Left cardiac atrium (tissue), 4 donors: ENCODE measurements around the gene MRPL36. TPM values are rescaled to one million over a fixed set of nuclear protein-coding genes. Genes with fewer than 3 reads are reported as not detected.
A peak's percentile ranks its signal among the peaks of the same experiment; 100 is the strongest.
"Not testable (repeated sequence)": the region's sequence is repeated elsewhere in the genome, so short reads cannot be mapped to it uniquely, and the experiment has no call there.

ENCODE experiments used
- ATAC-seq, 2 donors: fragments of 200-7000 bp; cut with Tn5 transposase; one replicate each; pipeline ENCODE4 v1.9.1; 2020; ENCODE audit warnings: mild to moderate bottlenecking in 2 of 2, moderate library complexity in 2 of 2
- DNase-seq: peaks from one replicate; pipeline ENCODE4 v3.0.0-alpha.2; 2020
- intact Hi-C, 2 donors: fragments of 100-400 bp; cut with DNase I; formaldehyde crosslinking; loops; one replicate each; pipeline versions ENCODE4 v1.14.1 to v1.15.1; 2022 to 2023
- total RNA-seq, 2 donors: library from RNA; stranded (reverse); fragmentation: NEBNext Ultra II Directional; extraction: Animal tissue kit (Norgen Biotek cat#: 25700); gene quantifications; one replicate each; pipeline ENCODE4 v1.2.1, GENCODE V29; 2021
- donor health status: DM: no; HTN: yes; CAD: no.
- donor health status: DM: no; HTN: yes; CAD: no; lungs with severe emphysema.
- donor health status: DM: yes; HTN: yes; CAD: no.
- donor health status: Dilated cardiomyopathy.

The MRPL36 gene
- total RNA-seq, 2 donors from 2014 or later = 47.3 to 50.9 TPM

DNA sequence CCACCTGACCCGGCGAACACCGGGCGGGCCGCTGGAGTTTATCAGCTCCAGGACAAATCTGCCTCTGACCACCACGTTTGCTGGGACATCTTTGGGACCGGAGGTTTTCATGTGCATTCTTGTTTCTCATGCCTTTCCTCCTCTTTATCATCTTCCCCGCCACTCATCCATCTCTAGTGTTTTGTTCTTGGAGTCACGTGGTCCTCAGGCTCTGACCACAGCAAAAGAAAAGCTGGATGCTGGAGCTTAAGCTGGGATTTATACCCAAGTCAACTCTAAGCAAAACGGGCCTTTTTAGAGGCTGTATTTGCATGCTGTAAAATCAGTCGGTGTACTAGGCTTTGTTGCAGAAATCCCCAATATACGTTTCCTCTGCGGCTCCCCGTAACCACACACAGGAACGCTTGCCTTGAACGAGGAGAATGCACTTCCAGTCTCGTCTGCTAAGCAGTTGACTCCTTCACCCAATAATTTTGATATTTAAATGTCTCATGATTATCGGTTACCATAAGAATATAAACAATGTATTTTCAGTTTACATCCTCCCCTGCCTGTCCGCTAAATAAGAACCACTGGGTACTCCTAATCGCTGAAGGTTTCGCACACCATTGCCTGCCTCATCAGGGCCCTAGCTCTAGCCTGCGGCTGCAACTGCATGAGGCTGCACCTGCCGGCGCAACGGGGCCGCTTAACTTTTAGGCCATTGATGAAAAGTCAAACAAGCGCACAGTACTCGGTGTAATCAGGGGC lies 1.0 kb upstream of the MRPL36 start:
- DNase-seq = no peak
- intact Hi-C loops = loop anchor here in 1 of 2 donors (5.0 kb wide), 1 partner anchor 147 kb away; no protein-coding TSS in a partner anchor

DNA sequence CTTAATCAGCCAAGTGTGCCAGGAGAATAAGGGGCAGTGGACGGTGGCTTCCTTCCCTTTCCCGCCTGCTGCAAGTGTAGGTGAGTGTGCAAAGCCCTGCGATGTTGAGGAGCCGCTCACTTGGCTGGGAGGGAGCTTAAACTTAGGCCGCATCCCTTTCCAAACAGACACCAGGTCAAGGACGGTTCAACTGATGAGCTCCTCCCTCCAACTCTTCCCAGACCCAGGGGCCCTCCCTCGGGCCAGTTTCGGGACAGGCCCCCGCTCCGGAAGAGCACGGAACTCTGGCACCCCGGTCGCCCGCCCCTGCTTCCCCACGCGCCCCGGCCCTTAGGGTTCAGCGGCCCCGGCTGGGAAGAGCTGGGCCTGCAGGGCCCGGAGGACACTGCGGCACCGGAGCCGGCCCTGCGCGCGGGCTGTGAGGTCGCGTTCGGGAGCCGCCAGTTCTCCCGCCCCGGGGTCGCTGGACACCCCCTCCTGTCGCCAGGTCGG lies 481 bp downstream of the MRPL36 start:
- intact Hi-C loops = no loop called here
- peak; percentile 25 to 30 for ATAC-seq
- DNase-seq = no peak

More for the DNA sequence above, 1.0 kb upstream of the MRPL36 start:
- peak; percentile 32 to 42 for ATAC-seq

GRCh38 chr5:1798589-1798988 lies 1.0 kb downstream of the MRPL36 start:
- ATAC-seq, intact Hi-C loops, DNase-seq: not testable (repeated sequence)

DNA sequence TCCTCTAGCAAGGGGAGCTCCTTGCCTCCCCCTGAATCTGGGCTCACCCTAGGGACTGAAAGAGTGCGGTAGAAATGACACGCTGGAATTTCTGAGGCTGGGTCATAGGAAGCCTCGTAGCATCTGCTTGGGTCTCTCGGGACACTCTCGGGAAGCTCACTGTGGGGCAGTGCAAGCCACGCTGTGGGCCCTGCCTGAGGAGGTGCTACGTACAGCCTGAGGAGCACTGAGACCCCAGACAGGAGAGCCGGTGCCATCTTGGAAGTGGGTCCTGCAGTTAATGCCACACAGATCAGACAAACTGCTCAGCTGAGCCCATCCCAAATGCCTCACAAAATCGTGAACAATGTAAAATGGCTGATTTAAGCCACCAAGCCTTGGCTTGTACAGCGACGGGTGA lies 1.8 kb downstream of the MRPL36 start:
- intact Hi-C loops = no loop called here
- no peak for DNase-seq
- no peak for ATAC-seq

- DNase-seq (no peak), ATAC-seq (no peak)
- intact Hi-C loops = no loop called here
Measured at GRCh38 chr5:1797103-1797800, 2.4 kb downstream of the MRPL36 start.

- DNase-seq (no peak), ATAC-seq (no peak)
- intact Hi-C loops = no loop called here
Measured at GRCh38 chr5:1796371-1797102, 3.1 kb downstream of the MRPL36 start.

- intact Hi-C loops = no loop called here
- ATAC-seq (no peak), DNase-seq (no peak)
Measured at GRCh38 chr5:1795931-1796330, 3.7 kb downstream of the MRPL36 start.

DNA sequence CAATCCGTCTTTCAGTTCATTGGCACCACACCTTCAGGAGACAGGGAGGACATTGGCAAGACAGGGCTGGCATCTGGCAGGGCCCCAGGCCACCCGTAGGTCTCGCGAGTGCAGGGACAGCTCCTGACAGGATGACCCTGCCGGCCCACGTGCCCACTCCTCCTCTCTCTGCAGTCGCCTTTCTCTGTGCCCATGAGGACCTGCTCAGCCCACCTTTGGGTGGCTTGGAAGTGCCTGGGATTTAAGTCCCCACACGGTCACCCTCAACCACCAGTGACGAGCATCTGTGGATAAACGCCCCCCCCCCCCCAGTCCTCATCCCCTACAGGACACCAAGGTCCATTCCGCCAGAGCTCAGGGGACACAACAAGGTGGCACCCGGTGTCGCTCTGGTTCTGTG lies 4.1 kb downstream of the MRPL36 start:
- ATAC-seq (no peak), DNase-seq (no peak)
- intact Hi-C loops = no loop called here

DNA sequence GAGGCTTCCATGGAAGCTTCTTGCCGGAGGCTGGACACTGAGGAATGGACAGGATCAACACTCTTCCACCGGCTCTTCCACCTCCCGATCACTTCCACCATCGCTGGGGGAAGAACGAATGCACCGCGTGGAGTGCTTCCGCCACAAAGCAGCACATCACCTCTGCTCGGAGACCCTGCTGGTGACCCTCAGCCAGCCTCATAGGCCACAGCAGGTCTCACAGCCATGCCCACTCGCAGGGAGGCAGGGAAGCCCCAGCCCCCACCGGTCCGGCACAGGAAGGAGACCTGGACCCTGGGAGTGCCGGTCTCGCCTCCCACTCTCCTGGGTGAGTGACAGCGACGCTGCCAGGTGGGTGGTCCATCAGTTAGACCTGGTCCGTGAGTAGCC lies 4.7 kb downstream of the MRPL36 start:
- intact Hi-C loops = no loop called here
- DNase-seq (no peak), ATAC-seq (no peak)

GRCh38 chr5:1793966-1794900 lies 5.4 kb downstream of the MRPL36 start:
- DNase-seq (no peak), ATAC-seq (no peak)
- intact Hi-C loops = no loop called here

DNA sequence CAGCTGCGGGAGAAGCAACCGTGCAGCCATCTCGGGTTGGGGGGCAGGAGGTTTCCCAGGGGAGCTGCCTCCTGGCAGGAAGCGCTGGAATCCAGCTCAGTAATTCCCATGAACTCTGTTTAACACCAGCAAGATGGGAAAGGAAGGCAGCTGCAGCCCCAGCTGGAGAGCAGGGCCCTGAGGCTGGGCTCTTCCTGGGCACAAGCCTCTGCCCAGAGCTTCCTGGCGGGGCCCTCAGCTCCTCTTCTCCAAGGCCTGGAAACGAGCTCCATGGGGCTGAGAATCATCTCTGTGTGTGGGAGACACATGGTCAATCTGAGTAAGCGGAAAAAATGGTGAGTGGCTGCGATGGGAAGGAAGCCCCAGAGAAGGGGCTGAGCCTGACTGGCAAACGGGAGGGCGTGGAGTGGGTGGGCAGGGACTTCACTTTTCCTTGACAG lies 6.3 kb downstream of the MRPL36 start:
- DNase-seq = no peak
- intact Hi-C loops = no loop called here

GRCh38 chr5:1792842-1793266 lies 6.8 kb downstream of the MRPL36 start:
- ATAC-seq (peak in 1 of 2 donors; percentile 47), DNase-seq (no peak)
- intact Hi-C loops = no loop called here

More for the DNA sequence above, 6.3 kb downstream of the MRPL36 start:
- ATAC-seq = no peak

DNA sequence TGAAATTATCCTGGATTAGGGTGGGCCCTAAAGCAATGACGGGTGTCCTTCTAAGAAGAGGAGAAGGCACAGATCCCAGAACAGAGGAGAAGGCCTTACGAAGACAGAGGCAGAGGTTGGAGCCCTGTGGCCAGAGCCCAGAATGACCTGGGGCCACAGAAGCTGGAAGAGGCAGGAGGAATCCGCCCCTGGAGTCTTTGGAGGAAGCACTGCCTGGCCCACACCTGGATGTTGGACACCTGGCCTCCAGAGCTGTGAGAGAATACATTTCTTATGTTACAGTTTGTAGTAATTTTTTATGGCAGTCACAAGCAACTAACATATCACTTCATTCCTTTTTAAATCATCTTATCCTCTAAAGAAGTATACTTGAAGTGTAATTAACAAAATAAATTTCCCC lies 8.5 kb downstream of the MRPL36 start:
- ATAC-seq (no peak), DNase-seq (no peak)
- intact Hi-C loops = no loop called here

- intact Hi-C loops = no loop called here
- no peak for ATAC-seq
- no peak for DNase-seq
Measured at GRCh38 chr5:1789834-1790471, 9.7 kb downstream of the MRPL36 start.

DNA sequence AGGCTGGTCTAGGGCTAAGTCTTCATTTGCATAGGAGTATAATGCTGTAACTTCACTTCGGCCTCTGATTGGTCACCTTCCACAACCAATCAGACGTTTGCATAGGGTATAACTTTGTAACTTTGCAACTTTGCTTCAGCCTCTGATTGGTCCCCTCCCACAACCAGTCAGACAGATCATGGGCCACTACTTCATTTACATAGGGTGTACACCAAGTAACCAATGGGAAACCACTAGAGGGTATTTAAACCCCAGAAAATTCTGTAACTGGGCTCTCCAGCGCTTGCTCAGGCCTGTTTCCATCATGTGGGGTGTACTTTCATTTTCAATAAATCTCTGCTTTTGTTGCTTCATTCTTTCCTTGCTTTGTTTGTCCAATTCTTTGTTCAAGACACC lies 10.2 kb downstream of the MRPL36 start:
- DNase-seq, ATAC-seq, intact Hi-C loops: not testable (repeated sequence)

GRCh38 chr5:1788828-1789227 lies 10.8 kb downstream of the MRPL36 start:
- ATAC-seq (no peak), DNase-seq (no peak)
- intact Hi-C loops = no loop called here

DNA sequence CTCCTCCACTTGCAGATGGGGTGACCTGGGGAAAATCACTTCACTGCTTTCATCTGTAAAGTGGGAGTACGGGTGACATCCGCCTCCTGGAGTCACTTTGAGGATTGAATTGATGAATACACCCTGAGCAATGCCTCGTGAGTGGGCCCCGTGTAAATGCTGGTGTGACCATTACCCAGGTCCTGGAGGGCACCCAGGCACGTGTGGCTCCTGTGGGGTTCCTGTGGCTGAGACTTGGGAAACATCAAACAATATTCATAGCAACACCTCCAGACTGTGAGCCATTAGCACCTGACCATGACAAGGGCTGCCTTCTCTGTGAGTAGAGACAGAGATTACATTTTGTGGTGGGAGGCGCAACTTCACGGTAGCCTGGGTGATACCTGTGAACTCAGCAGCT lies 11.4 kb downstream of the MRPL36 start:
- intact Hi-C loops = no loop called here
- DNase-seq = no peak
- no peak for ATAC-seq

- ATAC-seq (no peak), DNase-seq (no peak)
- intact Hi-C loops = no loop called here
Measured at GRCh38 chr5:1787472-1788047, 12.1 kb downstream of the MRPL36 start.
